Lung (tissue), 12 donors: Measurements from ENCODE around the gene IFNL1. TPM values are rescaled to one million over a fixed set of nuclear protein-coding genes. Genes with fewer than 3 reads are reported as not detected.

Experiments
- ATAC-seq: fragments of 200-7000 bp; cut with Tn5 transposase; one replicate; pipeline ENCODE4 v1.9.1; 2020; ENCODE audit warnings: moderate number of reproducible peaks; ENCODE audit not compliant: insufficient read depth, low FRiP score
- DNase-seq, 3 donors: peaks; one replicate each; pipeline ENCODE4 v3.0.0-alpha.2; 2013 to 2017
- H3K27ac ChIP-seq, 2 donors: one replicate each; pipeline ENCODE4 v1.5.1; 2013; ENCODE audit warnings: mild to moderate bottlenecking in 2 of 2, moderate library complexity in 2 of 2, control low read depth in 1 of 2, inconsistent platforms in 1 of 2, low read depth in 1 of 2, low read length in 1 of 2
- H3K27me3 ChIP-seq, 3 donors: one replicate each; pipeline ENCODE4 v1.5.1; 2013; ENCODE audit warnings: low read length in 2 of 3; ENCODE audit not compliant: control insufficient read depth in 3 of 3, insufficient read depth in 3 of 3
- H3K36me3 ChIP-seq, 4 donors: one replicate each; pipeline ENCODE4 v1.5.1; 2013; ENCODE audit warnings: low read length in 4 of 4, mild to moderate bottlenecking in 1 of 4, moderate library complexity in 1 of 4; ENCODE audit not compliant: control insufficient read depth in 4 of 4, insufficient read depth in 4 of 4
- H3K4me1 ChIP-seq, 5 donors: one replicate each; pipeline ENCODE4 v1.5.1; 2013; ENCODE audit warnings: low read length in 5 of 5, mild to moderate bottlenecking in 2 of 5, moderate library complexity in 1 of 5; ENCODE audit not compliant: control insufficient read depth in 5 of 5, insufficient read depth in 5 of 5
- H3K4me3 ChIP-seq: one replicate; pipeline ENCODE4 v1.5.1; 2013; ENCODE audit warnings: mild to moderate bottlenecking, control low read depth, moderate library complexity
- H3K9ac ChIP-seq, 2 donors: one replicate each; pipeline ENCODE4 v1.5.1; 2013; ENCODE audit warnings: low read length in 2 of 2, control low read depth in 1 of 2; ENCODE audit not compliant: insufficient read depth in 1 of 2
- H3K9me3 ChIP-seq, 4 donors: one replicate each; pipeline ENCODE4 v1.5.1; 2013; ENCODE audit warnings: low read length in 3 of 4, mild to moderate bottlenecking in 1 of 4, moderate library complexity in 1 of 4; ENCODE audit not compliant: control insufficient read depth in 4 of 4, insufficient read depth in 3 of 4
- CTCF ChIP-seq: IDR thresholded peaks from 2 replicates; pipeline ENCODE4 v1.5.1; 2012; ENCODE audit warnings: mild to moderate bottlenecking; ENCODE audit errors: control extremely low read depth, extremely low read depth
- WGBS, 2 donors: extraction: QIAGEN DNeasy Blood & Tissue Kit; methylation state at CpG; one replicate each; pipeline ENCODE4 v1.1.7; 2013; 5-methylcytosine and 5-hydroxymethylcytosine counted together
- polyA plus RNA-seq, 2 donors: library from polyadenylated mRNA; stranded (reverse); fragments of 200-250 nt; gene quantifications; one replicate each; pipeline ENCODE4 v1.2.1, GENCODE V29; 2013
- total RNA-seq, 2 donors: library from RNA; depleted of rRNA in 1 of 2; stranded (reverse); fragments of >200 nt in 1 of 2; gene quantifications; one replicate each; pipeline ENCODE4 v1.2.1, GENCODE V29; 2014 to 2021
- donor health status: control.
- donor health status: control.
- donor health status: Bipolar disorder and iron deficiency.
- donor health status: healthy.
- donor health status: DM: yes; HTN: yes; CAD: no.

IFNL1 gene
- total and polyA plus RNA-seq, 4 donors, result 0.17 TPM; not detected in 3

GRCh38 chr19:39341129-39341718, 45.0 kb downstream of the IFNL1 start:
- Histone ChIP-seq H3K36me3 (peaks cover 0 to 5% (median under 1%) of the 10 kb centered on the region in 4 donors), H3K27me3 (no peaks in the 10 kb centered on the region), H3K27ac (peak overlapping the region; percentile 78 to 81), H3K9ac (peak overlapping the region; percentile 74 to 81), H3K4me3 (peak overlapping the region; percentile 75), H3K4me1 (peaks cover 10 to 32% (median 11%) of the 10 kb centered on the region in 5 donors), H3K9me3 (no peaks in the 10 kb centered on the region)
- 1 to 2% methylated on average over 17 of the region's 17 CpGs for WGBS, 2 donors
- ATAC-seq (no peak), DNase-seq (peak in 1 of 3 donors; percentile 52)
- TF ChIP-seq CTCF, result no peak

- WGBS, 2 donors, result 0 to 1% methylated on average over 41 to 105 of the region's 105 CpGs
- peak; percentile 96 for ATAC-seq
- peaks cover 10 to 32% (median 15%) of the 10 kb centered on the region in 5 donors for H3K4me1 ChIP-seq
Measured at GRCh38 chr19:39341719-39342604, 45.8 kb downstream of the IFNL1 start, which contains the start of gene SAMD4B. SAMD4B (plus strand) TSS chr19:39342421; CDS start chr19:39356894, 14,473 bp downstream.

GRCh38 chr19:39342647-39343305, 46.6 kb downstream of the IFNL1 start:
- H3K4me1 ChIP-seq, result peaks cover 8 to 32% (median 15%) of the 10 kb centered on the region in 5 donors

More at GRCh38 chr19:39341719-39342604, 45.8 kb downstream of the IFNL1 start, which contains the start of gene SAMD4B:
- peak; percentile 98 to 100 (median 100) for DNase-seq
- peak within 1 kb of the TSS; percentile 81 for H3K4me3 ChIP-seq
- H3K9me3 ChIP-seq, result no peaks in the 10 kb centered on the region
- TF ChIP-seq CTCF, result peak; percentile 66
- peak within 1 kb of the TSS; percentile 78 to 88 for H3K27ac ChIP-seq
- H3K9ac ChIP-seq, result peak within 1 kb of the TSS; percentile 83 to 95
- peaks cover 0 to 6% (median 1%) of the 10 kb centered on the region in 4 donors for H3K36me3 ChIP-seq
- H3K27me3 ChIP-seq, result no peaks in the 10 kb centered on the region

More at GRCh38 chr19:39342647-39343305, 46.6 kb downstream of the IFNL1 start:
- H3K27me3 ChIP-seq, result no peaks in the 10 kb centered on the region
- H3K9me3 ChIP-seq, result no peaks in the 10 kb centered on the region
- peak in 2 of 3 donors; percentile 36 to 45 for DNase-seq
- H3K9ac ChIP-seq, result peak overlapping the region; percentile 83 to 95
- H3K36me3 ChIP-seq, result peaks cover 0 to 6% (median 1%) of the 10 kb centered on the region in 4 donors
- WGBS, 2 donors, result 2 to 3% methylated on average over 45 to 51 of the region's 51 CpGs
- H3K4me3 ChIP-seq, result peak overlapping the region; percentile 81
- no peak for TF ChIP-seq CTCF
- ATAC-seq, result no peak
- H3K27ac ChIP-seq, result peak overlapping the region; percentile 17 to 88
